Erythroblast (primary cell): ENCODE measurements around the gene KANSL1L.
"Not testable (repeated sequence)": the region's sequence is repeated elsewhere in the genome, so short reads cannot be mapped to it uniquely, and the experiment has no call there.

Experiments used
- GATA1 ChIP-seq: IDR thresholded peaks from 2 replicates; pipeline ENCODE4 v1.6.1; 2011; ENCODE audit warnings: low read depth, mild to moderate bottlenecking, control low read depth, low read length, moderate library complexity
- POLR2A ChIP-seq: IDR thresholded peaks from 2 replicates; pipeline ENCODE4 v1.6.1; 2011; ENCODE audit warnings: mild to moderate bottlenecking, low read length

- not testable (repeated sequence) for TF ChIP-seq POLR2A, GATA1
Observed at GRCh38 chr2:210183936-210184335, 12.7 kb upstream of the KANSL1L start.
